Activated naive CD4-positive, alpha-beta T cell treated with anti-CD3 and anti-CD28 coated beads for 36 hours (primary cell): ENCODE results near the gene CLUH. TPM values are rescaled to one million over a fixed set of nuclear protein-coding genes. Genes with fewer than 3 reads are reported as not detected.
"Not testable (repeated sequence)": the region's sequence is repeated elsewhere in the genome, so short reads cannot be mapped to it uniquely, and the experiment has no call there.

ENCODE experiments used
- CTCF ChIA-PET: fragments of 350-600 bp; sonication (Branson Sonifier 250); formaldehyde crosslinking; loops from one replicate; lab custom pipeline; 2021; ENCODE audit warnings: antibody characterized with exemption; lab: Charles Lee
- DNase-seq: peaks from one replicate; pipeline ENCODE4 v3.0.0-alpha.2; 2020
- H3K27ac Mint-ChIP-seq: one replicate; pipeline ENCODE4 v1.8.0; 2021; ENCODE audit warnings: mild to moderate bottlenecking, mixed read lengths
- H3K27me3 Mint-ChIP-seq: one replicate; pipeline ENCODE4 v1.8.0; 2021; ENCODE audit warnings: low read depth, mixed read lengths
- H3K36me3 Mint-ChIP-seq: one replicate; pipeline ENCODE4 v1.8.0; 2021; ENCODE audit warnings: low read depth, mixed read lengths
- H3K4me1 Mint-ChIP-seq: one replicate; pipeline ENCODE4 v1.8.0; 2021; ENCODE audit warnings: low read depth, mixed read lengths
- H3K4me3 Mint-ChIP-seq: one replicate; pipeline ENCODE4 v1.8.0; 2021; ENCODE audit warnings: mild to moderate bottlenecking, moderate library complexity, mixed read lengths
- H3K9me3 Mint-ChIP-seq: one replicate; pipeline ENCODE4 v1.8.0; 2021; ENCODE audit warnings: mixed read lengths
- intact Hi-C: fragments of 100-400 bp; cut with micrococcal nuclease; formaldehyde crosslinking; loops from one replicate; pipeline ENCODE4 v1.15.1; 2023
- total RNA-seq, 2 experiments: library from RNA; stranded (reverse); gene quantifications; one replicate each; pipeline ENCODE4 v1.2.3, GENCODE V29; 2021

Gene CLUH
- total RNA-seq, 2 experiments from 2014 or later, result 72.7 to 81.4 TPM

DNA sequence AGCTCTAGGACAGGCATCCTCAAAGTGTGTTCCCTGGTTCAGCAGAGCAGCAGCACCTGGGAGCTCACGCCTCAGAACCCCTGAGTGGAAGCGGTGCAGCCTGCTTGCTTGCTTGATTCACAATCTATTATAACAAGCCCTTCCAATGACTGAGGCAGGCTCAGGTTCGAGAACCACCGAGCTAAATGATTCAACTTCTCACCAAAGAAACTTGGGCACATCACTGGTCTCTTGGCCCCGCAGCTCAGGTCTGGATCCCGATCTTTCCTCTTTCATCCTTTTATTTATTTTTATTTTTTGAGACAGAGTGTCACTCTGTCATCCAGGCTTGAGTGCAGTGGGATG is 24.5 kb downstream of the CLUH start:
- Mint-ChIP-seq H3K27me3 (no peaks in the 10 kb centered on the region), H3K4me3 (no peak overlapping the region), H3K27ac (no peak overlapping the region), H3K4me1 (peaks cover 3% of the 10 kb centered on the region), H3K9me3 (no peaks in the 10 kb centered on the region), H3K36me3 (peaks cover 9% of the 10 kb centered on the region)
- DNase-seq, result no peak
- CTCF ChIA-PET, result interaction anchor here (0.6 kb wide), 1 partner anchor 11 kb away, joined by 4 read pairs; no protein-coding TSS in a partner anchor
- intact Hi-C loops, result no loop called here

- intact Hi-C loops, result no loop called here
- Mint-ChIP-seq H3K27me3 (no peaks in the 10 kb centered on the region), H3K4me3 (no peak overlapping the region), H3K36me3 (peaks cover 16% of the 10 kb centered on the region), H3K4me1 (peaks cover 3% of the 10 kb centered on the region), H3K27ac (no peak overlapping the region), H3K9me3 (no peaks in the 10 kb centered on the region)
- DNase-seq, result no peak
- CTCF ChIA-PET, result interaction anchor here (0.9 kb wide), 1 partner anchor 302 kb away, joined by 3 read pairs; no protein-coding TSS in a partner anchor
Observed at GRCh38 chr17:2685696-2686095, 25.9 kb downstream of the CLUH start.

- Mint-ChIP-seq H3K27me3 (no peaks in the 10 kb centered on the region), H3K9me3 (no peaks in the 10 kb centered on the region), H3K4me1 (peaks cover 3% of the 10 kb centered on the region), H3K36me3 (peaks cover 22% of the 10 kb centered on the region), H3K27ac (no peak overlapping the region), H3K4me3 (no peak overlapping the region)
- intact Hi-C loops, result no loop called here
- CTCF ChIA-PET, result interaction anchor here (0.7 kb wide), 1 partner anchor 160 kb away, joined by 3 read pairs; no protein-coding TSS in a partner anchor
- no peak for DNase-seq
Observed at GRCh38 chr17:2684549-2684948, 27.0 kb downstream of the CLUH start.

- CTCF ChIA-PET, result no interaction called here
- Mint-ChIP-seq H3K27me3 (no peaks in the 10 kb centered on the region), H3K9me3 (no peaks in the 10 kb centered on the region), H3K4me3 (no peak overlapping the region), H3K27ac (no peak overlapping the region), H3K36me3 (peaks cover 25% of the 10 kb centered on the region), H3K4me1 (no peaks in the 10 kb centered on the region)
- intact Hi-C loops, result no loop called here
- no peak for DNase-seq
Observed at GRCh38 chr17:2683912-2684311, 27.7 kb downstream of the CLUH start.

- CTCF ChIA-PET, result no interaction called here
- Mint-ChIP-seq H3K27ac (no peak overlapping the region), H3K27me3 (no peaks in the 10 kb centered on the region), H3K9me3 (no peaks in the 10 kb centered on the region), H3K36me3 (peaks cover 22% of the 10 kb centered on the region), H3K4me1 (no peaks in the 10 kb centered on the region), H3K4me3 (no peak overlapping the region)
- intact Hi-C loops, result no loop called here
- DNase-seq, result no peak
Observed at GRCh38 chr17:2682176-2682938, 29.2 kb downstream of the CLUH start.

GRCh38 chr17:2681650-2682049 is 29.9 kb downstream of the CLUH start:
- H3K36me3 Mint-ChIP-seq, result peaks cover 25% of the 10 kb centered on the region
- intact Hi-C loops, result no loop called here

GRCh38 chr17:2680961-2681360 is 30.6 kb downstream of the CLUH start:
- no peak for DNase-seq
- Mint-ChIP-seq H3K9me3 (no peaks in the 10 kb centered on the region), H3K27ac (no peak overlapping the region), H3K36me3 (peaks cover 25% of the 10 kb centered on the region), H3K27me3 (no peaks in the 10 kb centered on the region), H3K4me1 (no peaks in the 10 kb centered on the region), H3K4me3 (no peak overlapping the region)
- intact Hi-C loops, result no loop called here
- CTCF ChIA-PET, result no interaction called here

More at GRCh38 chr17:2681650-2682049, 29.9 kb downstream of the CLUH start:
- DNase-seq, result no peak
- H3K27me3 Mint-ChIP-seq, result no peaks in the 10 kb centered on the region
- H3K4me1 Mint-ChIP-seq, result no peaks in the 10 kb centered on the region
- no peak overlapping the region for H3K27ac Mint-ChIP-seq
- no peaks in the 10 kb centered on the region for H3K9me3 Mint-ChIP-seq
- H3K4me3 Mint-ChIP-seq, result no peak overlapping the region
- CTCF ChIA-PET, result no interaction called here

DNA sequence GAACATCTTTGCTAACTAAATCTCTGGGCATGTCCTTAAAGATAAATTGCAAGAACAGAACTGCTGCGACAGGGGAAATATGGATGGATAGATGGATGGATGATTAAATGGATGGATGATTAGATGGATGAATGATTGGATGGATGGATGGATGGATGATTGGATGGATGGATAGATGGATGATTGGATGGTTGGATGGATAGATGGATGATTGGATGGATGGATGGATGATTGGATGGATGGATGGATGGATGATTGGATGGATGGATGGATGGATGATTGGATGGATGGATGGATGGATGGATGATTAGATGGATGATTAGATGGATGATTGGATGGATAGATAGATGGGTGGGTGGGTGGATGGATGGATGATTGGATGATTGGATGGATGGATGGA is 32.3 kb downstream of the CLUH start:
- CTCF ChIA-PET, result not testable (repeated sequence)

DNA sequence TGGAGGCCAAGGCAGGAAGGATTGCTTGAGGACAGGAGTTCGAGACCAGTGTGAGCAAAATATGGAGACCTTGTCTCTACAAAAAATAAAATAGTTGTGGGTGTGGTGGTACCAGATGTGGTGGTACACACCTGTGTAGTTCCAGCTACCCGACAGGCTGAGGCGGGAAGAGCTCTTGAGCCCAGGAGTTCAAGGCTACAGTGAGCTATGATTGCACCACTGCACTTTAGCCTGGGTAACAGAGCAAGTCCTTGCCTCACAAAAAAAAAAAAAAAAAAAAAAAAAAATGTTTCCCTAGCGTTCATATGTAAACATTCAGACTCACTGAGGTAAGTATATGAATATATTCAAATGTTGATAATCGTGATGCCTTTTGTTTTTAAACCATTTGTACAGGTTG is 39.5 kb downstream of the CLUH start:
- Mint-ChIP-seq H3K4me3 (no peak overlapping the region), H3K27me3 (no peaks in the 10 kb centered on the region), H3K9me3 (peaks cover 2% of the 10 kb centered on the region), H3K27ac (no peak overlapping the region), H3K4me1 (peaks cover 6% of the 10 kb centered on the region), H3K36me3 (peaks cover 38% of the 10 kb centered on the region)
- CTCF ChIA-PET, result interaction anchor here (1.4 kb wide), 1 partner anchor 256 kb away, joined by 3 read pairs; no protein-coding TSS in a partner anchor
- DNase-seq, result no peak
- intact Hi-C loops, result no loop called here

More for the DNA sequence above, 32.3 kb downstream of the CLUH start:
- H3K4me3 Mint-ChIP-seq, DNase-seq, H3K27me3 Mint-ChIP-seq, H3K9me3 Mint-ChIP-seq, H3K4me1 Mint-ChIP-seq, intact Hi-C loops, H3K27ac Mint-ChIP-seq: not testable (repeated sequence)
- H3K36me3 Mint-ChIP-seq, result peaks cover 32% of the 10 kb centered on the region

DNA sequence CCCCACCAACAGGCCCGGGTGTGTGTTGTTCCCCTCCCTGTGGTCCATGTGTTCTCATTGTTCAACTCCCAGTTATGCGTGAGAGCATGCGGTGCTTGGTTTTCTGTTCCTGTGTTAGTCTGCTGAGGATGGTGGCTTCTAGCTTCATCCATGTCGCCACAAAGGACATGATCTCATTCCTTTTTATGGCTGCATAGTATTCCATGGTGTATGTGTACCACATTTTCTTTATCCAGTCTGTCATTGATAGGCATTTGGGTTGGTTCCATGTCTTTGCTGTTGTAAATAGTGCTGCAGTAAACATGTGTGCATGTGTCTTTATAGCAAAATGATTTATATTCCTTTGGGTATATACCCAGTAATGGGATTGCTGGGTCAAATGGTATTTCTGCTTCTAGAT is 51.2 kb downstream of the CLUH start:
- H3K36me3 Mint-ChIP-seq, H3K27ac Mint-ChIP-seq, H3K27me3 Mint-ChIP-seq, H3K4me3 Mint-ChIP-seq, H3K9me3 Mint-ChIP-seq, DNase-seq, intact Hi-C loops: not testable (repeated sequence)
- H3K4me1 Mint-ChIP-seq, result peaks cover 39% of the 10 kb centered on the region
- CTCF ChIA-PET, result interaction anchor here (0.8 kb wide), 1 partner anchor 106 kb away, joined by 4 read pairs; no protein-coding TSS in a partner anchor

DNA sequence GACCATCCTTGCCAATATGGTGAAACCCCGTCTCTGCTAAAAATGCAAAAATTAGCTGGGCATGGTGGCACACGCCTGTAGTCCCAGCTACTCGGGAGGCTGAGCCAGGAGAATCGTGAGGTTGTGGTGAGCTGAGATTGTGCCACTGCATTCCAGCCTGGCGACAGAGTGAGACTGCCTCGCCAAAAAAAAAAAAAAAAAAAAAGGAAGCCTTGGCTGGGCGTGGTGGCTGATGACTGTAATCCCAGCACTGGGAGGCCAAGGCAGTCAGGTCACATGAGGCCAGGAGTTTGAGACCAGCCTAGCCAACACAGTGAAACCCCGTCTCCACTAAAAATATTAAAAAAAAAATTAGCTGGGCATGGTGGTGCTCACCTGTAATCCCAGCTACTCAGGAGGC is 52.2 kb downstream of the CLUH start:
- H3K36me3 Mint-ChIP-seq, CTCF ChIA-PET, H3K27ac Mint-ChIP-seq, H3K27me3 Mint-ChIP-seq, H3K9me3 Mint-ChIP-seq, intact Hi-C loops, H3K4me3 Mint-ChIP-seq, DNase-seq: not testable (repeated sequence)
- H3K4me1 Mint-ChIP-seq, result peaks cover 43% of the 10 kb centered on the region

DNA sequence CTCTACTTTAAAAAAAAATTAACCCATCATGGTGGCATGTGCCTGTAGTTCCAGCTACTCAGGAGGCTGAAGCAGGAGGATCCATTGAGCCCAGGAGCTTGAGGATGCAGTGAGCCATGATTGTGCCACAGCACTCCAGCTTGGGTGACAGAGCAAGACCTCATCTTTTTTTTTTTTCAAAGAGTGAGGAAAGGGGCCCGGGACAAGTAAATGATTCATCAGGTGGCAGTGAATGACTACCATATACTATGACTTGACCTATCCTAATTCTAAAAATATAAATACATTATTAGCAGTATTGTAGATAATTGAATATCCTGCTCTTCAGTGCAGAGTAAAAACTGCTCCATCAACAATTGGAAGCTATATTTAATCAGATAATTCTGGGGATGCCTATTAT is 55.3 kb downstream of the CLUH start:
- Mint-ChIP-seq H3K9me3 (no peaks in the 10 kb centered on the region), H3K4me3 (no peak overlapping the region), H3K36me3 (peaks cover 24% of the 10 kb centered on the region), H3K27ac (no peak overlapping the region), H3K4me1 (peaks cover 48% of the 10 kb centered on the region), H3K27me3 (no peaks in the 10 kb centered on the region)
- intact Hi-C loops, result no loop called here
- no peak for DNase-seq
- CTCF ChIA-PET, result interaction anchor here (0.8 to 1.2 kb wide), 2 partner anchors 17 to 157 kb away, joined by 4 to 5 read pairs; no protein-coding TSS in a partner anchor

- CTCF ChIA-PET, result interaction anchor here (0.6 to 0.8 kb wide), 3 partner anchors 8 to 1651 kb away, joined by 3 to 4 read pairs (median 3); no protein-coding TSS in a partner anchor
- H3K27me3 Mint-ChIP-seq, result no peaks in the 10 kb centered on the region
- peaks cover 29% of the 10 kb centered on the region for H3K36me3 Mint-ChIP-seq
- intact Hi-C loops, result no loop called here
- H3K4me3 Mint-ChIP-seq, result no peak overlapping the region
- no peak for DNase-seq
- H3K4me1 Mint-ChIP-seq, result peaks cover 45% of the 10 kb centered on the region
- no peaks in the 10 kb centered on the region for H3K9me3 Mint-ChIP-seq
- peak overlapping the region; percentile 46 for H3K27ac Mint-ChIP-seq
Observed at GRCh38 chr17:2655546-2655945, 56.0 kb downstream of the CLUH start.
